Loucy (cell line): ENCODE data around the gene CFAP100.

ENCODE experiments used
- H2AFZ ChIP-seq: fragments of 200-600 bp; sonication (generic); 2 replicates; pipeline ENCODE4 v1.6.0; 2016; ENCODE audit warnings: antibody characterized with exemption, mild to moderate bottlenecking, low read length, moderate library complexity
- H3F3A ChIP-seq: fragments of 200-600 bp; 2 replicates; pipeline ENCODE4 v1.6.0; 2016; ENCODE audit warnings: antibody characterized with exemption, low read depth, mild to moderate bottlenecking
- H3K27me3 ChIP-seq: fragments of 200-600 bp; sonication (generic); 2 replicates; pipeline ENCODE4 v1.6.1; 2014; ENCODE audit warnings: low read length, mild to moderate bottlenecking; ENCODE audit not compliant: insufficient read depth, poor library complexity, severe bottlenecking
- H3K36me3 ChIP-seq: fragments of 200-600 bp; sonication (generic); 2 replicates; pipeline ENCODE4 v1.6.1; 2016; ENCODE audit warnings: low read length; ENCODE audit not compliant: insufficient read depth
- H3K4me1 ChIP-seq: fragments of 200-600 bp; sonication (generic); 2 replicates; pipeline ENCODE4 v1.5.1; 2014; ENCODE audit warnings: low read length, mild to moderate bottlenecking; ENCODE audit not compliant: insufficient read depth, poor library complexity, severe bottlenecking
- H3K4me2 ChIP-seq: fragments of 200-600 bp; sonication (generic); 2 replicates; pipeline ENCODE4 v1.6.0; 2014; ENCODE audit warnings: antibody characterized with exemption, low read length, low read depth, mild to moderate bottlenecking; ENCODE audit not compliant: poor library complexity, severe bottlenecking
- H3K4me3 ChIP-seq: fragments of 200-600 bp; sonication (generic); 2 replicates; pipeline ENCODE4 v1.5.1; 2014; ENCODE audit warnings: low read length, mild to moderate bottlenecking, mixed read lengths; ENCODE audit not compliant: poor library complexity, severe bottlenecking
- H3K79me2 ChIP-seq: fragments of 200-600 bp; sonication (generic); 2 replicates; pipeline ENCODE4 v1.6.1; 2014; ENCODE audit warnings: low read length; ENCODE audit not compliant: insufficient read depth
- H3K9ac ChIP-seq: fragments of 200-600 bp; sonication (generic); 2 replicates; pipeline ENCODE4 v1.6.0; 2014; ENCODE audit warnings: mild to moderate bottlenecking, low read depth, low read length, moderate library complexity; ENCODE audit not compliant: poor library complexity, severe bottlenecking
- H3K9me2 ChIP-seq: fragments of 200-600 bp; sonication (generic); replicated peaks from 2 replicates; pipeline ENCODE4 v1.6.1; 2016; ENCODE audit warnings: low read depth, low read length, mixed read lengths
- H3K9me3 ChIP-seq: fragments of 200-600 bp; sonication (generic); 2 replicates; pipeline ENCODE4 v1.6.1; 2014; ENCODE audit warnings: mild to moderate bottlenecking, antibody characterized with exemption, low read length, low read depth; ENCODE audit not compliant: insufficient read depth
- H4K20me1 ChIP-seq: fragments of 200-600 bp; sonication (generic); 2 replicates; pipeline ENCODE4 v1.6.0; 2014; ENCODE audit warnings: antibody characterized with exemption, low read length, mild to moderate bottlenecking; ENCODE audit not compliant: insufficient read depth, poor library complexity, severe bottlenecking
- EZH2phosphoT487 ChIP-seq: fragments of 200-600 bp; IDR thresholded peaks from 2 replicates; pipeline ENCODE4 v1.6.1; 2018; ENCODE audit warnings: antibody characterized with exemption, mild to moderate bottlenecking, moderate library complexity, borderline replicate concordance
- TF ChIP-seq, protein P1 (sequence below): fragments of 200-600 bp; sonication (generic); conservative IDR thresholded peaks from 2 replicates; pipeline ENCODE4 v1.5.1; 2014; ENCODE audit warnings: mild to moderate bottlenecking, antibody characterized with exemption, low read length

Gene CFAP100

DNA sequence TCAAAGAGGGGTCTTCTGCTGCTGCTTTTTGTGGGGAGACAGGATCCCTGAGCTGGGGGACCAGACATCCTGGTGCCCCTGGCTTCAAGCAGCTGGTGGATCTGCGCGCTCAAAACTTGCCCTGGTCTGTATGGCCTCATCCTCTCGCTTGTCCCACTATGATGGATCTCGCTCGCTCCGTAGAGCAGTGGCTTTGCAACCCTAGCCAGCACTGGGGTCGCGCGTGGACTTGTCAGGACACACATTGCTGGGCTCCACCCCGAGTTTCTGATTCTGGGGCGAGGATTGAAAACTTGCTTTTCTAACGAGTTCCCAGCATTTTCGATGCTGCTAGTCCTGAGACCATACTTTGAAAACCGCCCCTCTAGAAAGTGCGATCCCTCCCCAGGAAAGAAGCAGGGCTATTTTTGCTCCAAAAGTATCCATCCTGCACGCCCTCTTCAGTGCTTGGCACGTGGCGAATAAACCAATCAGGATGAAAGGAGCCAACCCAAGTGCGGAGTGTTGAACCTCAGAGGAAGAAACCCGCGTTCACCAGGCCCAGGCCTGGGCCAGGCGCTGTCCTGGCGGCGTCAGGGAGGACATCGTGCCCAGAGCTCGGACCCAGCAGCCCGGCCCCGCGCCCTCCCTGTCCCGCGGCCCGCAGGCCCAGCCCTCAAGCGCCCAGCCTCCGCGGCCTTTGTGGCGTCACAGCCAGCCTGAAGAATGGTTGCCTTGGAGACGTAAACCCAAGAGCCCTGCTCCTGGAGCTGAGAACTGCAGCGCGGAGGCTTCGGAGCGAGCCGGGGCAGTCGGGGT lies at the start of gene CFAP100:
TSS of gene CFAP100 (plus strand) at position 731 of the 798 bp plus-strand sequence. CDS start 1,092 bp downstream, outside the sequence.
- Histone ChIP-seq H4K20me1 (no peaks in the 10 kb centered on the region), H3K27me3 (no peaks in the 10 kb centered on the region), H3K4me1 (peaks cover 5% of the 10 kb centered on the region), H3K4me3 (no peak within 1 kb of the TSS), H3K36me3 (no peaks in the 10 kb centered on the region), H2AFZ (no peak within 1 kb of the TSS), H3K9me2 (no peaks in the 10 kb centered on the region), H3K4me2 (no peak within 1 kb of the TSS), H3K79me2 (no peaks in the 10 kb centered on the region), H3K9ac (no peak within 1 kb of the TSS), H3K9me3 (no peaks in the 10 kb centered on the region), H3F3A (no peaks in the 10 kb centered on the region)
- TF ChIP-seq EZH2phosphoT487 = no peak
- TF ChIP-seq, protein P1, sequence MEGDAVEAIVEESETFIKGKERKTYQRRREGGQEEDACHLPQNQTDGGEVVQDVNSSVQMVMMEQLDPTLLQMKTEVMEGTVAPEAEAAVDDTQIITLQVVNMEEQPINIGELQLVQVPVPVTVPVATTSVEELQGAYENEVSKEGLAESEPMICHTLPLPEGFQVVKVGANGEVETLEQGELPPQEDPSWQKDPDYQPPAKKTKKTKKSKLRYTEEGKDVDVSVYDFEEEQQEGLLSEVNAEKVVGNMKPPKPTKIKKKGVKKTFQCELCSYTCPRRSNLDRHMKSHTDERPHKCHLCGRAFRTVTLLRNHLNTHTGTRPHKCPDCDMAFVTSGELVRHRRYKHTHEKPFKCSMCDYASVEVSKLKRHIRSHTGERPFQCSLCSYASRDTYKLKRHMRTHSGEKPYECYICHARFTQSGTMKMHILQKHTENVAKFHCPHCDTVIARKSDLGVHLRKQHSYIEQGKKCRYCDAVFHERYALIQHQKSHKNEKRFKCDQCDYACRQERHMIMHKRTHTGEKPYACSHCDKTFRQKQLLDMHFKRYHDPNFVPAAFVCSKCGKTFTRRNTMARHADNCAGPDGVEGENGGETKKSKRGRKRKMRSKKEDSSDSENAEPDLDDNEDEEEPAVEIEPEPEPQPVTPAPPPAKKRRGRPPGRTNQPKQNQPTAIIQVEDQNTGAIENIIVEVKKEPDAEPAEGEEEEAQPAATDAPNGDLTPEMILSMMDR = no peak

DNA sequence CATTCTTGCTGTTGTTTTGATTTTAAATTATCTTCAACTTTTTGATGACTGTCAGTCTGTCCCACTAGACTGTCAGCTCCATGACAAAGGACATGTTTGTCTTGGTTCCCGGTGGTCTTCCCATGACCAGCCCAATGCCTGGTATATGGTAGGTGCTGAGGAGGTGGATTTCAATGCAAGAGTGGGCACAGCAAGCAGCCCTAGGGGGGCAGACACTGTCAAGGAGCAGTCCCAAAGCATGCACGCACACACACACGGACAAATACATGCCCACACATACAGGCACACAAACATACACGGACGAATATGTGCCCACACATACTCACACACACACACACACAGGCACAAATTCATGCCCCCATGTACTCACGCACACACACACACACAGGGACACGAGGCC lies 49.5 kb upstream of the CFAP100 start:
- no peaks in the 10 kb centered on the region for H4K20me1 ChIP-seq
- H3K79me2 ChIP-seq = no peaks in the 10 kb centered on the region
- no peak overlapping the region for H3K4me3 ChIP-seq
- no peaks in the 10 kb centered on the region for H3F3A ChIP-seq
- H3K36me3 ChIP-seq = no peaks in the 10 kb centered on the region
- H3K4me2 ChIP-seq = no peak overlapping the region
- no peaks in the 10 kb centered on the region for H3K9me3 ChIP-seq
- H2AFZ ChIP-seq = no peak overlapping the region
- peaks cover 9% of the 10 kb centered on the region for H3K4me1 ChIP-seq
- no peaks in the 10 kb centered on the region for H3K9me2 ChIP-seq
- H3K27me3 ChIP-seq = no peaks in the 10 kb centered on the region
- no peak for TF ChIP-seq EZH2phosphoT487
- TF ChIP-seq, protein P1 = no peak
- H3K9ac ChIP-seq = no peak overlapping the region

DNA sequence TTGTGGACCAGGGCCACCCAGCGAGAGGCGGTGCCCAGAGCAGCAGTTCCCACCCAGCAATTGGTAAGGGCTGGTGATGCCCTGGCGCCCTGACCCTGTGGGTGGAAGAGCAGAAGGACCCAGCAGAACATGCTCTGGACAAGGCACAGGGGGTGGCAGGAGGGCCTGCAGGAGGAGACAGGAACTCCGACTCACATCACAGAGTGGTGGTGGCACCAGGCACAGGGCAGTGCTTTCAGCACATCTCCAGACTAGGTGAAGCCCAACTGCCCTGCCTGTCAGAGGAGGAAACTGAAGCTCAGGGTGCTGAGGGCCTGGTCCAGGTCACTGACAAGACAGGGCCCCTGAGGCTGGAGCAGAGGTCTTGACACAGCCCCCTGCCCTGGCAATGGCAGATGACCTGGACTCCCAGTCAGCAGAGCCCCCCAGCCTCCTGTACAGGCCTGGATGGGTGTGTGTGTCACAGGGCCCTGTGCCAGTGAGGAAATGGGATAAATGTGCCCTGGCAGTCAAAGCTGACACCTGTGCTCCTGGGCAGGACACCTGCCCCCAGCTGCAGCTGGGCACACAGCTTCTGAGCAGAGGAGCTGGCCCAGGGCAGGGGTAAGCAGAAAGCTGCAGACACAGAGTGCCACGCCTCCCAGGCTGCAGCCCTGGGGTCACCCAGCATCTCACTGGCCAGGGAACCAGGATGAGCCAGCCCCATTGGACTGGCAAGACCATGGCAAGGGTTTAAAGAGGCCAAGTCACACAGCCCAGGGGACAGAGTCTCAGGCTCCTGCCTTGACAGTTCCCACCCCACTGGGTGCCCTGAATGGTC lies 48.9 kb upstream of the CFAP100 start:
- H3F3A ChIP-seq = no peaks in the 10 kb centered on the region

More for the DNA sequence above, 48.9 kb upstream of the CFAP100 start:
- Histone ChIP-seq H3K9me2 (no peaks in the 10 kb centered on the region), H3K79me2 (no peaks in the 10 kb centered on the region), H3K27me3 (no peaks in the 10 kb centered on the region), H3K36me3 (no peaks in the 10 kb centered on the region), H3K4me3 (no peak overlapping the region), H3K9ac (no peak overlapping the region), H3K4me1 (peaks cover 14% of the 10 kb centered on the region), H3K4me2 (no peak overlapping the region), H4K20me1 (no peaks in the 10 kb centered on the region), H2AFZ (no peak overlapping the region), H3K9me3 (no peaks in the 10 kb centered on the region)
- TF ChIP-seq EZH2phosphoT487 = no peak
- TF ChIP-seq, protein P1 = no peak
